ENCODE results near the gene SLC5A10.

Gene SLC5A10

DNA sequence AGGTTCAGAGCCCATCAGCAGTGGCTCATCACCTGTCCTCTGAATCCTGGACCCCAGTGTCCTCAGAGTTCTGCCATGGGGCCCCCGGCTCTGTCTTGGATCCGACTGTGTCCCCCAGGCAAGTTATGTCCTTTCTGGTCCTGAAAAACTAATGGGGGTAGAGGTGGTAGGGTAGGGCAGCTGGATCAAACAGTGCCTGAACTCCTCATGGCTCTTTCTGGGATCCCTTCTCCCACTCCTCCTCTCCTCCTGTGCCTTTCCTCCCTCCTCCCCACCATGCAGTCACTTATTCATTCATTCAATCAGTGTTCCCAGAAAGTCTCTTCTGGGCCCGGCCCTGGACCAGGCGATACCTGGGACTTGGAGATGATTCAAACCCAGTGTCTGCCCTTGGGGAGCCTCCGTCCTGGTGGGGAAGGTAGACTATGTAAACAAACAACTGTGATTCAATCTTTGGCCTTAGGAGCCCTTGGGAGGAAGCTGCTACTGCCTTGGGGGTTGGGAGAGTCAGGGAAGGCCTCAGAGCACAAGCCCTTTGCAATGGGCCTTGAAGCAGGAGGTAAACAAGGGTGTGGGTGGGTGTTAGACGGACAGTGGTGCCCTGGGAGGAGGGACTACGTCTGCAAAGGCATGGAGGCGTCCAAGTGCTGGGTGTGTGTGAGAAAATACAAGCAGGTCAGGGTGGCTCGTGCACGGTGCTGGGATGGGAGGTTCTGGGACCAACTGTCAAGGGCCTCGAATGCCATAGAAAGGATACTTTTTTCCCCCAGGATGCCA is 59.0 kb downstream of the SLC5A10 start:
- no peak for ATAC-seq
- H3K27me3 Mint-ChIP-seq = no peaks in the 10 kb centered on the region
- no peak for DNase-seq
- H3K9me3 Mint-ChIP-seq = no peaks in the 10 kb centered on the region
- no peak overlapping the region for H3K27ac Mint-ChIP-seq
- no peak overlapping the region for H3K4me3 Mint-ChIP-seq
- peaks cover 9% of the 10 kb centered on the region for H3K4me1 Mint-ChIP-seq

DNA sequence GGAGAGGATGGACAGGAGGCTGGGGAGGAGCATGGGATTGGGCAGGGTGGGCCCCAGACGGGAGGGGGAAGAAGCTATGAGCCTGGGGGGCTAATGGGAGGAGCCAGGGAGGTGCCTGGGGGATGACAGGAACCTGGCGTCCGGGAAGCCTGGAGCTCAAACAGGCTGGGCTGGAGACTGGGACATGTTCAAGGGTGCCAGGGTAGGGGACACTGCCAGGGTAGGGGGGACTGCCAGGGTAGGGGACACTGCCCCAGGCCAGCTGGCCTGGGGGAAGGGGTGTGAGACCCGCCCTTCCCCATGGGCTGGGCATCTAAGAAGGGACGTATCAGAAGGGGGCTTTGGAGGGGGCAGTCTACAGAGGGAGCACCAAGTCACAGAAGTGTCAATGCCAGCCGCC is 59.6 kb downstream of the SLC5A10 start:
- peak; percentile 26 for ATAC-seq
- H3K4me1 Mint-ChIP-seq = peaks cover 10% of the 10 kb centered on the region
- no peaks in the 10 kb centered on the region for H3K9me3 Mint-ChIP-seq
- H3K27me3 Mint-ChIP-seq = no peaks in the 10 kb centered on the region
- H3K27ac Mint-ChIP-seq = no peak overlapping the region
- H3K4me3 Mint-ChIP-seq = no peak overlapping the region
- DNase-seq = no peak

DNA sequence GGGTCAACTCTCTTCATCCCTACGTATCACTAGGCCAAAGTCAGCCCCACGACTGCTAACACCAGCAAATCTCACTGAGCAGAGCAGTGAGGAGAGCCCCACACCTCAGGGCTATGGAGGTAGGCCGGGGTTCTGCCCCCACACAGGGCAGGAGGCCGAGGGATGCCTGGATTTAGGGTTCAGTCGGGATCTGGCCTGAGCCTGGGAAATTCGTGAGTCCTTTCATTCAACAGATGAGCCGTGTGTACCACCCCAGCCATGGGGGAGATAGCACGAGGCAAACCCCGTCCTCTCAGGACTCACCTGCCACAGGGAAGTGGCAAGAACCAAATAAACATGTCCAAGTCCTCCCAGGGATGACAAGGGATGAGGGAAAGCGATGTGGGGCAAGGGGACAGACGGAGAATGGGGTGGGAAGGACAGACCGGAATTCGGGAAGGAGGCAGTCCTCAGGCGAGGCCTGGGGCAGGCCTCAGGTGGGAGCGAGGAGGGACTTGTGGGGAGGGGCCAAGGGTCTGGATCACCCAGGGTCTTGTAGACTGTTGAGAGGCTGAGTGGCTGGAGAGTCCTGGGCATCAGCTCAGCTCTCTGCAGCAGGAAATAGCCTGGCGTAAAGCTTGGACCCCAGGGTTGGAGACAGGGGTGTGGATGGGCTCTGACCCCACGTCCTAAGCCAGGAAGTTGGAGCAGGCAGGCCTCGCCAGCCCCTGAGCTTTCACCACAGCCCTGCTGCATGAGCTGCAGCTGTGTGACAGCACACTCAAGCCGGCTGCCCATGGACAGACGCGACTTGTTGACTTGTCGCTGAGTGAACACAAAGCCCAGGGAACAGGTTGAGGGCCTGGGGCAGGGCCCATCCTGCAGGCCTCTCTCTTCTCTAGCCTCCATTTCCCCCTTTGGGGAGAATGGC is 60.5 kb downstream of the SLC5A10 start:
- no peak for ATAC-seq
- Mint-ChIP-seq H3K27me3 (no peaks in the 10 kb centered on the region), H3K9me3 (no peaks in the 10 kb centered on the region), H3K4me3 (no peak overlapping the region), H3K4me1 (peaks cover 18% of the 10 kb centered on the region), H3K27ac (no peak overlapping the region)
- DNase-seq = no peak

DNA sequence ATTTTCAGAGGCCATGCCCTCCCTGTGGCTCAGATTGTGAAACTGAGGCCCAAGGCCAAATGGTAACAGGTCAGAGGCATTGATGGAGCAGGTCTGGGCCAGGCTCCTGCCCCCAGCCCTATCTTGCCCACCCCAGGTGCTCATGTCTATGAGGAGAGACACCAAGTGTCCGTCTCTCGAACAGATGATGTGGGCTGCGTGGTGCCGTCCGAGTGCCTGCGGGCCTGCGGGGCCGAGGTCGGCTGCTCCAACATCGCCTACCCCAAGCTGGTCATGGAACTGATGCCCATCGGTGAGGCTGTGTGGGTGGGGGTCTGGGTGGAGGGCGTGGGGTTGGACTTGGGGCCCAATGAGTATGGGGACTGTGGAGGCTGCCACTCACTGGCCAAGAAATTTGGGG is 61.3 kb downstream of the SLC5A10 start:
- no peaks in the 10 kb centered on the region for H3K9me3 Mint-ChIP-seq
- peaks cover 23% of the 10 kb centered on the region for H3K4me1 Mint-ChIP-seq
- H3K27ac Mint-ChIP-seq = no peak overlapping the region
- no peak overlapping the region for H3K4me3 Mint-ChIP-seq
- H3K27me3 Mint-ChIP-seq = no peaks in the 10 kb centered on the region
- no peak for ATAC-seq
- DNase-seq = no peak

DNA sequence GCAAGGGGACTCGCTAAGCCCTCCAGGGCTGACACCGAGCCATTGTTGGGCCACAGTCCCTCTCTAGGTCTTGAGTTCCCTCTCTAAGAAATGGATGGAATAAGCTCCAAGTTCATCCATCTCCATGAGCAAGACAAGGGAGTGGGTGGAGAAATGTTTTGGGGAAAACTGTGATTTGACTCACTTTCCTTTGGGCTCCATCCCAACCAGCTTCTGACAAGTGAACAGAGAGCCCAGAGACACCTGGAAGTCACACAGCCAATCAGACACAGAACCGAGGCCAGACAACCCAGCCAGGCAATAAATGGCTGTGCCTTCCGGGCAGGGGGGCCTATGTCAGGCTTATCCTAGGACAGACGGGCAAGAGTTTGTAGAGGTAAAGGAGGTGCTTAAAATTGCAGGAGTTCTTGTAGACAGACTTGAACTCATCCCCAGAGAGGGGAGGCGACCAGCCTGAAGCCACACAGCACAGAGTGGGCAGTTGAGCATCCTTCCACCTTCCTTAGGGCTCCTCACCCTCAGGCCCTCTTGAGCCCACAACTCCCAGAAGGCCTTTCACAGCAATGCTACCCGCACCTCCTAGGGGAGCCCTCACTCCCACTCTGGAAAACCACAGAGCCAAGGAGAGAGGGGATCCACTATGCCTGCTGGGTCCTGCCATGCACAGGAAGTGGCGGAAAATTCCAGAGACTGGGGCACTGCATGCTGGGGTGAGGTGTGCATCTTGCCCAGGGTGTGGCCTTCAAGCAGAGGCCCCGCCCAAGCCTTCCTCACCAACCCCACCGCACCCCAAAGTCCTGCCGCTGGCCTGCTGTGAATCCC is 62.1 kb downstream of the SLC5A10 start:
- Mint-ChIP-seq H3K9me3 (no peaks in the 10 kb centered on the region), H3K4me1 (peaks cover 26% of the 10 kb centered on the region), H3K27me3 (no peaks in the 10 kb centered on the region), H3K4me3 (no peak overlapping the region), H3K27ac (no peak overlapping the region)
- ATAC-seq = no peak
- no peak for DNase-seq

DNA sequence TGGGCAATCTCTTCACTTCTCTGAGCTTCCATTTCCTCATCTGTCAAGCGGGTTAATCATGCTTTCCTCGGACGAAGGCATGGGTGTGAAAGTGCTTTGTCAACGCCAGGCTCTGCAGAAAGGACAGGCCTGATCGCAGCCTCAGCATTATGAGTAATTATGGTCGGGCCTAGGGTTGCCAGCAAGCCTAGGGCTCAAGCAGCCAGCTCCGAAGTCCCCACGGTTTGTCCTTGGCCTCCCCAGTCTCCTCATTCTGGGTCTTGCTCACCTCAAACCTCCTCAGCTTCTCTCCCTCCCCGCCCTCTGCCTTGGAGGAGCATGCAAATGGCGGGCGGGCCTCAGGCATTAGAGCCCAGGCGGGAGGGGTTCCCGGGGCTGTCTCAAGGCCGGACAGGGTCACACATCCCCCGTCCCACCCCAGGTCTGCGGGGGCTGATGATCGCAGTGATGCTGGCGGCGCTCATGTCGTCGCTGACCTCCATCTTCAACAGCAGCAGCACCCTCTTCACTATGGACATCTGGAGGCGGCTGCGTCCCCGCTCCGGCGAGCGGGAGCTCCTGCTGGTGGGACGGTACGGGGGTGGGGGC is 62.8 kb downstream of the SLC5A10 start:
- ATAC-seq = no peak
- no peak for DNase-seq
- Mint-ChIP-seq H3K4me1 (peaks cover 29% of the 10 kb centered on the region), H3K27ac (peak overlapping the region in 1 of 2 donors; percentile 46), H3K27me3 (no peaks in the 10 kb centered on the region), H3K4me3 (no peak overlapping the region), H3K9me3 (no peaks in the 10 kb centered on the region)

DNA sequence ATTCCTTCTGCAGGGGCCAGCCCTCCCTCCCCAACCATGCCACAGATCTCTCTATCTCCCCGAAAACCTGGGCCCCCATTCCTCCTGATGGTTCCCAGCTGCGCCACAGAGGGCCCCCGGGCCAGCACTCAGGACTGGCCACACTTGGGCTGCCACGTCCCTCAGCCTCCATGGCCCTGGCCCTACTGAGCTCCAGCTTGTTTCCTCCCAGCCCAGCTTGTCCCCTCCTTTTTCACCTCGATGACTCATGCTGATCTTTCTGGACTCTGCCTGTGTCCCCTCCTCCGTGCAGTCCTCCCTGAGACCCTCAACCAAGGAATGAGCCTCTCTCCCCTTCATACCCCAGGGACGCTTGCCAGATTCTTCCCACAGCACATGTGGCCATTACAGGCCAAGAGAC is 63.5 kb downstream of the SLC5A10 start:
- H3K9me3 Mint-ChIP-seq = no peaks in the 10 kb centered on the region
- no peak for ATAC-seq
- H3K4me3 Mint-ChIP-seq = no peak overlapping the region
- H3K27ac Mint-ChIP-seq = peak overlapping the region; percentile 42 to 85
- no peaks in the 10 kb centered on the region for H3K27me3 Mint-ChIP-seq
- H3K4me1 Mint-ChIP-seq = peaks cover 29% of the 10 kb centered on the region
- DNase-seq = no peak

DNA sequence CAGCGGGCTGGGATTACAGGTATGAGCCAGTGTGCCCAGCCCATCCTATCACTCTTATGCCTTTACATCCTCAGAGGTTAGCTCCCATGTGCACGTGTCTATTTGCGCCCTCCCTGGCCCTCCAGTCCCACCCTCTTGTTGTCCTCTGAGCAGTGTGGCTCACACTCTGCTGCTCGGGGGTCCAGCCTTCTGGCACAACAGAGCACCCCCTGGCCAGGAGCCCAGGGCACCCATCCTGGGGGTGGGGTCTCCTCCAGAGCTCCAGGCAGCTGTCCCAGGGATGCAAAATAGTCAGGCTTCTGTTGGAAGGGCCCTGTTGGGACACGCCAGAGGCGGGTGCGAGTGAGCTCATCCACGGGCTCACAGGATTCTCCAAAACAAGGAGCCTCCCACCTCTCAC is 64.3 kb downstream of the SLC5A10 start:
- ATAC-seq (no peak), DNase-seq (no peak)
- peaks cover 33% of the 10 kb centered on the region for H3K4me1 Mint-ChIP-seq
- no peaks in the 10 kb centered on the region for H3K9me3 Mint-ChIP-seq
- no peaks in the 10 kb centered on the region for H3K27me3 Mint-ChIP-seq
- H3K4me3 Mint-ChIP-seq = no peak overlapping the region
- peak overlapping the region; percentile 40 to 91 for H3K27ac Mint-ChIP-seq

DNA sequence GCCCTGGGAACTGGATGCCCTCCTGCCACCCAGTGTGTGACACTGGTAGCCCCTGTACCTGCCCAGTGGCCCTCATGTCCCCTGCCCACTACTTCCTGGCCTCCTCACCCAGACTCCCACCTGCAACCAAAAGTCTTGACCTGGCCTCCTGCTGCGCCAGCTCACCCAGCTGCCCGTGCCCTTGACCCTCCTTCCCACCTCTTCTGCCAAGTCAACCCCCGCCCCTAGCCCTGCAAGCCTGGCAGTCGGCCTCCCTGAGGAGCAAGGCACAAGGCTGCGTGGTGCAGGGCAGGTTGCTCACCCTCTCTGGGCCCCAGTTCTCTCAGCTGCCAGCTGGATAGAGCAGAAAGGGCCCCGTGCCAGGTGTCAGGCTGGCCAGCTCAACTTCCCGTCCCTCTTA is 64.9 kb downstream of the SLC5A10 start:
- no peaks in the 10 kb centered on the region for H3K27me3 Mint-ChIP-seq
- H3K4me3 Mint-ChIP-seq = no peak overlapping the region
- peak overlapping the region; percentile 84 to 95 for H3K27ac Mint-ChIP-seq
- no peak for DNase-seq
- H3K4me1 Mint-ChIP-seq = peaks cover 33% of the 10 kb centered on the region
- ATAC-seq = peak; percentile 18
- no peaks in the 10 kb centered on the region for H3K9me3 Mint-ChIP-seq

DNA sequence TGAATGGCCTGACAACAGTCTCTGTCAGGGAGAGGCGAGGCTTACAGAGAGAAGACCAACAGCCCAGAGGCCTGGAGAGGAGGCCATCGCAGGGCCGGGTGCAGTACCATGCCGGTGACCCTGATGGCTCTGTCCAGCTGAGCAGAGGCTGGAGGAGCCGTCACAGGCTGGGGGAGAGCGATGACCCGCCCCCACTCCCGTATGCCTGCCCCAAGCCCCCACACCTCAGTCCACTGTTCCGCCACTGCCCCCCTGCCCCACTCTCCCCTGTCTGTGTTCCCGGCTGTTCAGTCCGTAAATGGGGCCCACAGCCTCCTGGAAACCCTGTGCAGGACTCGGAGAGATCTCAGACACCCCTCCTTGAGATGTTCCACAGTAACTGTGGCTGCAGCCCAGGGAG is 65.4 kb downstream of the SLC5A10 start:
- no peak for DNase-seq
- Mint-ChIP-seq H3K4me3 (no peak overlapping the region), H3K27me3 (no peaks in the 10 kb centered on the region), H3K4me1 (peaks cover 33% of the 10 kb centered on the region), H3K27ac (peak overlapping the region in 1 of 2 donors; percentile 73), H3K9me3 (no peaks in the 10 kb centered on the region)
- ATAC-seq = peak; percentile 13

DNA sequence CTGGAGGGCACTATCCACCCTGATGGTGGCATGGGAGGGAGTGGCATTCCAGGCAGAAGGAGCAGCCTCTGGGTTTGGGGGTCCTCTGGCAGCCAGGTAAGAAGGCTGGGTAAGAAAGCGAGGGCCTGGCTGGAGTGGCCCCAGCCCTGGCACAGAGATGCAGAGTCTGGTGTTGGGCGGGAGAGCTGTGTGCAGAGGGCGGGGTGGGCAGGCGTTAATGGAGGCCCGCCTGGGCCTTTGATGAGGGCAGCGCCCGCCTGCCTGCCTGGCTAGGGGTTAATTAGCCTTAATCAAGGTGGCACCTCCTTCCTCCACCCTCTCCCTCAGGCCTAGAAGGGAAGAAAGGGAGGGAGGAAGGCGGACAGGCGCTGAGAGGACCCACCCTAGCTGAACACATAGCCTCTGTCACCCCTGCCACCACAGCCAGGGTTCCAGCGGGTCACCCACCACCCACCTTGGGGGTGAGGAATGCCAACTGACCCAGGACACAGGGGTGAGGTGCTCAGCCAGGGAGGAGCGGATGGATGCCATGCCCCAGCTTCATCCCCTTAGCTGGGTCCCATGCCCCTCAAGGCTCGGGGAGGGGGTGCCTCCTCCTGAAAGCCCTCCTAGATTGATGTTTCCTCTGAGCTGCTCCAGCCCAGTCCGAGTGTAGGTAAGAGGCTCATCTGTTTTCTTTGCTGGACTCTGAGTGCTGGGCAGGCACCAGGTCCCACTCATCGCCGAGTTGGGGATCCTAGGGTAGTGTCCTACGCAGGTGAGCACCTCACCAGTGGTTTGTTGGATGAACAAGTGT is 66.0 kb downstream of the SLC5A10 start:
- no peak overlapping the region for H3K4me3 Mint-ChIP-seq
- H3K27ac Mint-ChIP-seq = no peak overlapping the region
- DNase-seq = no peak
- no peaks in the 10 kb centered on the region for H3K27me3 Mint-ChIP-seq
- ATAC-seq = no peak
- peaks cover 39% of the 10 kb centered on the region for H3K4me1 Mint-ChIP-seq
- no peaks in the 10 kb centered on the region for H3K9me3 Mint-ChIP-seq

DNA sequence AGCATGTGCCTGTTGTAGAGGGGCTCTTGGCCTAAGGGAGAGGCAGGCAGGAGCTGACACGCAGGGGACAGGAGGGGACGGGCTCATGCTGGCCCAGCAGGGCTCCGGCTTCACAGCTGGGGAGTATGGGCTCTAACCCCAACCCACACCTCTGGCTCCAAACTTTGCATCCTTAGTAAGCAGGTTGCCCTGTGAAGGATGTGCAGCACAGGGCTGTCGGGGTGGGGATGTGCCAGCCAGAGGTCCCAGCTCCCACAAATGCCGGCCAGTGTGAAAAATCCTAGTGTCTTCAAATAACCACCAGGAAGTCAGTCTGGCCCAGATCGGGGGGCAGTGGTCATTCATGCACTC is 66.6 kb downstream of the SLC5A10 start:
- Mint-ChIP-seq H3K4me1 (peaks cover 39% of the 10 kb centered on the region), H3K4me3 (no peak overlapping the region), H3K9me3 (no peaks in the 10 kb centered on the region), H3K27me3 (no peaks in the 10 kb centered on the region), H3K27ac (no peak overlapping the region)
- DNase-seq (no peak), ATAC-seq (no peak)

DNA sequence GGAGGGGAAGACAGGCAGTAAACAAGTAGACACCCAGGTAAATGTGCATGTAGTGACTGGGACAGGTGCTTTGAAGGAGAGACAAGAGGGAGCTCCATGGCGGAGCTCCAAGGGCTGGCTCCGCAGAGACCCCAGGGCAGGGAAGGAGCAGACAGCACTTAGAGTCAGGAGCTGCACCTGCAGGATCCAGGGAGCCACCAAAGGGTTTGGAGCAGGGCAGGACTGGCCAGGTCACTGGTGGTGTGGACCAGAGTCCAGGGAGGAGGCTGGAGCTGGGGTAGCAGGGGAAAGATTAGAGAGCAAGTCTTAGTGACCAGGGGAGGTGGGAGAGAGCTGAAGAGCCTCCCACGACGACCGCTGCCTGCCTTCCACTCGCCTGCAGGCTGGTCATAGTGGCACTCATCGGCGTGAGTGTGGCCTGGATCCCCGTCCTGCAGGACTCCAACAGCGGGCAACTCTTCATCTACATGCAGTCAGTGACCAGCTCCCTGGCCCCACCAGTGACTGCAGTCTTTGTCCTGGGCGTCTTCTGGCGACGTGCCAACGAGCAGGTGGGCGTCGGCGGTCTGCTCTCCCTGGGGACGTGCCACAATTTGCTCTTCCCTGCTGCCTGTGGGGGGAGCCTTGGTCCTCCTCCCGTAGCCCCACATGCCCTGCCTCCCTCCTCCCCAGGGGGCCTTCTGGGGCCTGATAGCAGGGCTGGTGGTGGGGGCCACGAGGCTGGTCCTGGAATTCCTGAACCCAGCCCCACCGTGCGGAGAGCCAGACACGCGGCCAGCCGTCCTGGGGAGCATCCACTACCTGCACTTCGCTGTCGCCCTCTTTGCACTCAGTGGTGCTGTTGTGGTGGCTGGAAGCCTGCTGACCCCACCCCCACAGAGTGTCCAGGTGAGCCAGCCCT is 67.3 kb downstream of the SLC5A10 start:
- ATAC-seq (no peak), DNase-seq (no peak)
- no peaks in the 10 kb centered on the region for H3K9me3 Mint-ChIP-seq
- peak overlapping the region in 1 of 2 donors; percentile 22 for H3K27ac Mint-ChIP-seq
- H3K4me1 Mint-ChIP-seq = peaks cover 46% of the 10 kb centered on the region
- H3K27me3 Mint-ChIP-seq = no peaks in the 10 kb centered on the region
- no peak overlapping the region for H3K4me3 Mint-ChIP-seq

DNA sequence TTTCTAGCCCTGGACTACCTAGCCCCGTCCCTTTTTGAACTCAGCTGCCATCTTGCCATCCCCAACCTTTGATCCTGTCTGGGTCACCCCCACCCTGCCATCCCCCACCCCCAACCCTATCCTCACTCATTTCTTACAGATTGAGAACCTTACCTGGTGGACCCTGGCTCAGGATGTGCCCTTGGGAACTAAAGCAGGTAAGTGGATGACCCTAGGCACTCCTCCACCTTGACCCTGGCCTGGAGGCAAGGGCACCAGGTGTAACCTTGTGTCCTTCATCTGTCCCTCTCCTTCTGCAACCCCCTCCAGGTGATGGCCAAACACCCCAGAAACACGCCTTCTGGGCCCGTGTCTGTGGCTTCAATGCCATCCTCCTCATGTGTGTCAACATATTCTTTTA is 68.1 kb downstream of the SLC5A10 start:
- Mint-ChIP-seq H3K9me3 (no peaks in the 10 kb centered on the region), H3K4me1 (peaks cover 52% of the 10 kb centered on the region), H3K27ac (no peak overlapping the region), H3K27me3 (no peaks in the 10 kb centered on the region), H3K4me3 (no peak overlapping the region)
- no peak for ATAC-seq
- DNase-seq = no peak
